NCI-H1092 treated with DMSO at 0.1 percent for 48 hours (cell line): ENCODE measurements around the gene RPP25L.
A peak's percentile ranks its signal among the peaks of the same experiment; 100 is the strongest.

ENCODE experiments used
- DNase-seq: peaks from one replicate; lab custom pipeline; 2025; lab: John Stamatoyannopoulos, UW

RPP25L gene

GRCh38 chr9:34637356-34638137 lies 25.6 kb upstream of the RPP25L start, which contains the start of gene SIGMAR1:
SIGMAR1 (minus strand) TSS chr9:34637787; CDS start chr9:34637697, 90 bp downstream.
- DNase-seq = peak; percentile 96

- no peak for DNase-seq
Measured at GRCh38 chr9:34636791-34637355, 25.0 kb upstream of the RPP25L start.

GRCh38 chr9:34635556-34635955 lies 23.7 kb upstream of the RPP25L start:
- no peak for DNase-seq

- no peak for DNase-seq
Measured at GRCh38 chr9:34634551-34635248, 22.8 kb upstream of the RPP25L start.

GRCh38 chr9:34633851-34634550 lies 22.1 kb upstream of the RPP25L start:
- peak; percentile 69 for DNase-seq

GRCh38 chr9:34633166-34633565 lies 21.3 kb upstream of the RPP25L start:
- no peak for DNase-seq

GRCh38 chr9:34630402-34631154 lies 18.7 kb upstream of the RPP25L start:
- DNase-seq = no peak

GRCh38 chr9:34629491-34629808 lies 17.6 kb upstream of the RPP25L start:
- no peak for DNase-seq

GRCh38 chr9:34628656-34629490 lies 17.0 kb upstream of the RPP25L start, which contains the start of gene ARID3C:
ARID3C (minus strand) TSS chr9:34629066; CDS start chr9:34628014, 1,052 bp downstream.
- DNase-seq = peak; percentile 32

- no peak for DNase-seq
Measured at GRCh38 chr9:34627716-34628655, 16.1 kb upstream of the RPP25L start.

GRCh38 chr9:34625186-34625486 lies 13.2 kb upstream of the RPP25L start:
- no peak for DNase-seq

GRCh38 chr9:34624475-34625185 lies 12.7 kb upstream of the RPP25L start:
- DNase-seq = no peak

- DNase-seq = no peak
Measured at GRCh38 chr9:34623374-34624235, 11.7 kb upstream of the RPP25L start.

GRCh38 chr9:34620061-34620994 lies 8.4 kb upstream of the RPP25L start, which contains the start of gene DCTN3:
DCTN3 (minus strand) TSS chr9:34620495; CDS start chr9:34620464, 31 bp downstream.
- DNase-seq = peak; percentile 98

GRCh38 chr9:34615132-34615531 lies 3.2 kb upstream of the RPP25L start:
- no peak for DNase-seq

GRCh38 chr9:34612788-34613390 lies 992 bp upstream of the RPP25L start:
- peak; percentile 80 for DNase-seq
